Left kidney (tissue), 2 donors: ENCODE results near the gene PSD2. TPM values are rescaled to one million over a fixed set of nuclear protein-coding genes. Genes with fewer than 3 reads are reported as not detected.

ENCODE experiments used
- DNase-seq: peaks from one replicate; pipeline ENCODE4 v3.0.0-alpha.2; 2013
- polyA plus RNA-seq: library from polyadenylated mRNA; unstranded; fragments of 120-200 nt; gene quantifications from one replicate; pipeline ENCODE4 v1.2.1, GENCODE V29; 2013; ENCODE audit not compliant: insufficient read length

PSD2 gene
- polyA plus RNA-seq, 1 donor, result 2.2 TPM

GRCh38 chr5:139836469-139837208 lies 41.0 kb downstream of the PSD2 start:
- DNase-seq, result no peak

DNA sequence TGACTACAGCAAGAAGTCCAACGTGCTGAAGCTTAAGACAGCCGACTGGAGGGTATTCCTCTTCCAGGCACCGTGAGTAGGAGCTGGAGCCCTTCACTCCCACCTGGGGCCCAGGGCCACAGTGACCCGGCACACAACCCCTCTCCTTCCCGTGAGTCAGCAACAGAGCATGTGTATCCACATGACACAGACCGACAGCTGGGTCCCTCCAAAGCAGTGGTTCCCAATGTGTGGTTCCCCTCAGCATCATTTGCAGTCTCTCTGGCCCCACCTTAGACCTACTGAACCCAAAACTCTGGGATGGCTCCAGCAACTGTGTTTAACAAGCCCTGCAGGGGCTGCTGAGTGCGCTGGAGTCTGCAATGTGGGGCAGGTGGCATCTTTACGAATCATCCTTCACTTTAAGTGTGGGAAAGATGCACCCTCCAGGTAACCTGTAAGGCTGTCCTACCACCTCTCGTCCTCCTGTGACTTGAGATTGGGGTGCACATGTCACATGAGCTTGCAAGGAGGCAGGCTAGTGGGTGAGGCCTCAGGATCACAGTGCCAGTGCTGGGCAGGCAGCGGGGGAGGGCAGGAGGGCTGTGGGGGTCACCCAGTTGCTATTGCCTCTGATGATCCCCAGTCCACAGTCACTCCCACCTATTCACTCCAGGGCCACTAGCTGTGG lies 42.2 kb downstream of the PSD2 start:
- no peak for DNase-seq

GRCh38 chr5:139838381-139839197 lies 43.0 kb downstream of the PSD2 start:
- no peak for DNase-seq

GRCh38 chr5:139839232-139839815 lies 43.7 kb downstream of the PSD2 start:
- no peak for DNase-seq

DNA sequence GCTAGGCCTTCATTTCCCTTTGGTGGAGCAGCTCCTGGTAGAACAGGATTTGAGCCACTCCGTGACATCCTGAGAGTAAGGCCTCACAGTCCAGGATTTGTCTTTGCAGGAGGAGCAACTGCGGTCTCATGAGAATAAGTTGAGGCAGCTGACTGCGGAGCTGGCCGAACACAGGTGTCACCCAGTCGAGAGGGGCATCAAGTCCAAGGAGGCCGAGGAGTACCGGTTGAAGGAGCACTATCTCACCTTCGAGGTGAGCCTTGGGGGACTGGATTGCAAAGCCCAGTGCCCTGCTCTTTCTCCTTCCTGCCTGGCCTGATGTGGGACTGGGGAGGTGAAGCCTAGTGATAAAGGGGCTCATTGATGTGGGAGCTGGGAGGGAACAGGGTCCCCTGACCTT lies 44.3 kb downstream of the PSD2 start:
- DNase-seq, result no peak

DNA sequence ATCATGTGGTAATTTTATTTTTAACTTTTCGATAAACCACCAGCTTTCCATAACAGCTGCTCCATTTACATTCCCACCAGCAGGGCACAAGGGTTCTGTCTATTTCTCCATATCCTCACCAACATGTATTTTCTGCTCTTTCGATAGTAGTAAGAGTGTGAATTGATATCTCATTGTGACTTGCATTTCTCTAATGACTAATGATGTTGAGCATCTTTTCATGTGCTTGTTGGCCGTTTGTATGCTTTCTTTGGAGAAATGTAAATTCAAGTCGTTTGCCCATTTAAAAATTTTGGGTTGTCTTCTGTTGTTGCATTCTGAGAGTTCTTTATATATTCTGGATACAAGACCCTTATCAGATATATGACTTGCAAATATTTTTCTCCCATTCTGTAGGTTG lies 45.9 kb downstream of the PSD2 start:
- DNase-seq, result no peak

- no peak for DNase-seq
Observed at GRCh38 chr5:139842321-139842720, 46.7 kb downstream of the PSD2 start.

DNA sequence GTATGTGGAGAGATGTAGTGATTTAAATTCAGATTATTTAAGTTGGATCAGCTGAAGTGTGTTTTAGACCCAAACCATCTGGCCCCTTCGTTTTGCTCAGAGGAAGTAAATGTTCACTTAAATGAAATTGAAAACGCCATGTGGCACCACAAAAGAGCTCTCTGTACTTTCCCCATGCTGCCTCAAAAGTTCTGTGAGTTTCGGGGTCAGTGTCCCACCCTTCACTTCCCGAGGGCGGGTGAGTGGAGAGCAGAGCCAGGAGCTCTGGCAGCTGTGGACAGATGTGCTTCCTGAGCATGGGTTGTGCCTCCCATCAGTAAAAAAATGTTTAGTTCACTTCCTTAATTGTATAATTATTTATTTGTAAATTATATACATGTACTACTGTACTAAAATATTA lies 48.4 kb downstream of the PSD2 start:
- no peak for DNase-seq

DNA sequence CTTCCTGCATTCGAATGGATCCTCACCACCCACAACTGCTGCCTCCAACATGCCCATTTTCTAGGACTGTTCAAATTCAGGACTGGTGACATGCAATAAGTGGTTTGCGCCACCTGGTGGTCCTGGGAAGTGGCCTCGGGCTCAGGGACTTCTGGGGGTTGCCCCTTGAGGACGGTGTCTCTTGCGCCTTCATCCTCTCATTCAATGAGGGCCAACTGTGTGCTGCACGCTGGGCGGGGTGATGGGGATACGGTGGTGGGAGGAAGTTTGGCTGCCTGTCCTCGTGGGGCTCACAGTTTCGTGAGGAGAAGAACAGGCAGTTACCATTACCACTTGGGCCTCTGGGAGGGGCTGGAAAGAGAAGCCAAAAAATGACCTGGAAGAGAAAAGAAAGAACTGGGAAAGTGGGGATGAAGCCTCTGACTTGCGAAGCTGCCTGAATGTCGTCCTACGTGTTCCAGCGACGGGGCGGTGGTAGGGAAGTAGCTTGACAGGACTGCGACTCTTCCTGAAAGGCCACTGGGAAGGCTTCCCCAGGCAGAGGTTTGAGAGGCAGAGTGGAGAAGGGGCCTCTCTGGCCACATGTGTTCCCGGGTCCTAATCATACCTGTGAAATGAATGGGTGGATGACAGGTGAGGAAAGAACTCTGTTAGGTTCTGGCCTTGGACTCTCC lies 49.0 kb downstream of the PSD2 start:
- peak; percentile 55 for DNase-seq

DNA sequence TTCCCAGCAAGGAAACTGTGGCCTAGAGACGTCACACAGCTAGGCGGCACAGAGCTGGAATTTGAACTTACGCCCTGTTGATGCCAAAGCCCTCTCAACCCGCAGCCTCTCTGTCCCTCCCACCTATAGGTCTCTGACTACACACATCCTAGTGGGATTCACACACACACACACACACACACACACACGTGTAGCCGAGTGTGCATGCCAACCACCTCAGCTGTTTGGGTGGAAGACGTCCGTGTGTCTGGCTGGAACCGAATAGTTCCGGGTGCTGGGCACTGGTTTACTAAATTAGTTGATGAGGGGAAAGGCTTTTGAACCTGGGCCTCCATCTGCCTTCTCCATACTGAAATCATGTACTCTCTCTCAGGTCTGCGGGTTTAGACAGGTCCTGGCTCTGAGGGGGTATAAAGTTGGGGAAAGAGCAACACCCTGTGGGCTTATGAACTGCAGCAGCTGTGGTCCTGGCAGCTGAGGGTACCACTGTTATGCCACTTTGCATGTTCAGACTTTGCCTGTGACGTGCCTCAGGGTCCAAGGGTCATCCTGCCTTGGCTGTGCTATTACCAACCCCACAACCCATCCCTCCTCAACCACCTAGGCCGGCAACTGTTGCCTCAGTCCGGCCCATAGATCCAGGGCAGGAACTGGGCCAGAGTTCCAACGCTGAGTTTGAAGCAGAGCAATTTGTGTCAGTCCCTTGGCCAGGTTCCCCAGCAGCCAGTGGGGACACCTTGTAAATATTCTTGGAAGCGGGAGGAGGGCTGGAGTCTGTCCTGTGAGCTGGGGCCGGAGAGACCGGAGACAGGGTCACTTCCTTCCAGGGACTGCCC lies 50.5 kb downstream of the PSD2 start:
- DNase-seq, result no peak

GRCh38 chr5:139847091-139847490 lies 51.5 kb downstream of the PSD2 start:
- no peak for DNase-seq

- peak; percentile 57 for DNase-seq
Observed at GRCh38 chr5:139847790-139848507, 52.3 kb downstream of the PSD2 start.

- no peak for DNase-seq
Observed at GRCh38 chr5:139848508-139849100, 53.0 kb downstream of the PSD2 start.

- DNase-seq, result no peak
Observed at GRCh38 chr5:139849501-139849900, 53.9 kb downstream of the PSD2 start.

DNA sequence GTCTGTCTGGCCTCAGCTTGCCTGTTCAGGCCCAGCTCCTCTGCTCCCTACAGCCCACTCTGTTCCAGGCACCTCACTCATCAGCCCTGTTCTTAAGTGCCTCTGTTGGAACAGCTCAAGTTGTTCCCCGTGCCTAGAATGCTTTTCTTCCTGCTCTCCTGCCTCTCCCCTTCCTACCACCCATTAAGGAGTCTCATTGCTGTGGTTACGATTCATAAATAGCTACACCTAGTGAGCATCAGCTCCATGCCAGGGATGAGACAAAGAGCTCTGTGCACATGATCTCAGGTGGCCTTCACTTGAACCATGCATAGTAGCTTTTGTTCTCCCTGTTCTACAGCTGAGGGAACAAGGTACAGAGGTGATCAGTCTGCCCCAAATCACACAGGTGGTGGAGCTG lies 54.3 kb downstream of the PSD2 start:
- no peak for DNase-seq

- DNase-seq, result no peak
Observed at GRCh38 chr5:139850423-139851016, 54.9 kb downstream of the PSD2 start.

DNA sequence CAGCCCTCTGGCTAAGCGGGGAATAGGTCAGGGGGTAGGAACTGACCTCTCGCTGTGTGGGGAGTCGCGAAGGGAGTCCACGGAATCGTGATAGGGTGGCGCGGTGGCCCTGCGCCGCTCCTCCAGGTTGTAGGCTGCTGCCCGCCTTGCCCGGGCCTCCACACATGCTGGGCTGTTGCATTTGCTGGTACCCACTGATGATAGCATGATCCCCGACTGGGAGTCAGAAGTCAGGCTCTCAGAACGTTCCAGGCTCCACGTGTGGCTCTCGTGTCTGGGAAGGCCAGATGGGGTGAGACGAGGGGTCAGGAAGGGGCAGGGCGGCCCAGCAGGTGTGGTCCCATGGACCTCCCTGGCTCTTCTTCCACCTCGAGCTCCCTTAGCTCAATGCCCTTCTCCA lies 56.0 kb downstream of the PSD2 start:
- no peak for DNase-seq

GRCh38 chr5:139852696-139853095 lies 57.1 kb downstream of the PSD2 start:
- DNase-seq, result no peak

- no peak for DNase-seq
Observed at GRCh38 chr5:139854029-139854605, 58.5 kb downstream of the PSD2 start.
